Astrocyte (in vitro differentiated cells and primary cell): ENCODE results near the gene KRT72. TPM values are rescaled to one million over a fixed set of nuclear protein-coding genes. Genes with fewer than 3 reads are reported as not detected.

ENCODE experiments used
- DNase-seq: peaks from one replicate; pipeline ENCODE4 v3.0.0-alpha.2; 2010; ENCODE audit warnings: low read depth
- FAIRE-seq: peaks from 2 replicates; lab custom pipeline; 2011; peaks lifted over from hg19 to GRCh38; lab: Jason Lieb, UNC
- H2AFZ ChIP-seq: 2 replicates; pipeline ENCODE4 v1.6.0; 2012; ENCODE audit warnings: low read depth, low read length, inconsistent platforms
- H3K27ac ChIP-seq: 2 replicates; pipeline ENCODE4 v1.5.1; 2011; ENCODE audit warnings: low read depth, low read length, inconsistent platforms
- H3K27me3 ChIP-seq: 2 replicates; pipeline ENCODE4 v1.6.0; 2011; ENCODE audit warnings: low read length, inconsistent platforms; ENCODE audit not compliant: insufficient read depth
- H3K36me3 ChIP-seq: 2 replicates; pipeline ENCODE4 v1.5.1; 2011; ENCODE audit warnings: low read length, inconsistent platforms; ENCODE audit not compliant: insufficient read depth
- H3K4me1 ChIP-seq: 2 replicates; pipeline ENCODE4 v1.5.1; 2011; ENCODE audit warnings: low read length, inconsistent platforms; ENCODE audit not compliant: insufficient read depth
- H3K4me2 ChIP-seq: 2 replicates; pipeline ENCODE4 v1.6.0; 2012; ENCODE audit warnings: low read length, inconsistent platforms
- H3K4me3 ChIP-seq: 2 replicates; pipeline ENCODE4 v1.5.1; 2011; ENCODE audit warnings: low read depth, mild to moderate bottlenecking, low read length, inconsistent platforms; ENCODE audit not compliant: insufficient read depth
- H3K79me2 ChIP-seq: 2 replicates; pipeline ENCODE4 v1.6.0; 2012; ENCODE audit warnings: mild to moderate bottlenecking, low read length, inconsistent platforms; ENCODE audit not compliant: insufficient read depth
- H3K9ac ChIP-seq: 2 replicates; pipeline ENCODE4 v1.6.0; 2012; ENCODE audit warnings: mild to moderate bottlenecking, low read length, inconsistent platforms
- H3K9me3 ChIP-seq: 2 replicates; pipeline ENCODE4 v1.5.1; 2012; ENCODE audit warnings: low read depth, mild to moderate bottlenecking, low read length, inconsistent platforms; ENCODE audit not compliant: insufficient read depth
- H4K20me1 ChIP-seq: 2 replicates; pipeline ENCODE4 v1.6.0; 2012; ENCODE audit warnings: low read length, inconsistent platforms; ENCODE audit not compliant: insufficient read depth
- H3K27ac Mint-ChIP-seq: one replicate; pipeline ENCODE4 v1.8.0; 2021; ENCODE audit warnings: mild to moderate bottlenecking, mixed read lengths; ENCODE audit not compliant: unreplicated experiment
- H3K27me3 Mint-ChIP-seq: one replicate; pipeline ENCODE4 v1.8.0; 2021; ENCODE audit warnings: low read depth, mixed read lengths; ENCODE audit not compliant: unreplicated experiment
- H3K36me3 Mint-ChIP-seq: one replicate; pipeline ENCODE4 v1.8.0; 2021; ENCODE audit warnings: low read depth, mixed read lengths; ENCODE audit not compliant: unreplicated experiment
- H3K4me1 Mint-ChIP-seq: one replicate; pipeline ENCODE4 v1.8.0; 2021; ENCODE audit warnings: low read depth, mixed read lengths; ENCODE audit not compliant: unreplicated experiment
- H3K4me3 Mint-ChIP-seq: one replicate; pipeline ENCODE4 v1.8.0; 2021; ENCODE audit warnings: mild to moderate bottlenecking, moderate library complexity, mixed read lengths; ENCODE audit not compliant: unreplicated experiment
- H3K9me3 Mint-ChIP-seq: one replicate; pipeline ENCODE4 v1.8.0; 2021; ENCODE audit warnings: mild to moderate bottlenecking, mixed read lengths; ENCODE audit not compliant: unreplicated experiment
- CTCF ChIP-seq: IDR thresholded peaks from 2 replicates; pipeline ENCODE4 v1.5.1; 2011; ENCODE audit warnings: low read depth, mild to moderate bottlenecking, inconsistent platforms, low read length, moderate library complexity; ENCODE audit not compliant: insufficient read depth
- EZH2 ChIP-seq: IDR thresholded peaks from 2 replicates; pipeline ENCODE4 v1.6.1; 2012; ENCODE audit warnings: mild to moderate bottlenecking, low read length, inconsistent platforms; ENCODE audit not compliant: insufficient read depth
- total RNA-seq: library from RNA; stranded (reverse); gene quantifications from 2 replicates; pipeline ENCODE4 v1.2.1, GENCODE V29; 2021

The KRT72 gene
- total RNA-seq, 1 donor from 2014 or later: not detected

- no peak overlapping the region for H3K9ac ChIP-seq
- H3K36me3 ChIP-seq: no peaks in the 10 kb centered on the region
- H4K20me1 ChIP-seq: no peaks in the 10 kb centered on the region
- H3K4me3 Mint-ChIP-seq: no peak overlapping the region
- H3K4me3 ChIP-seq: no peak overlapping the region
- no peaks in the 10 kb centered on the region for H3K9me3 ChIP-seq
- peaks cover 2% of the 10 kb centered on the region for H3K36me3 Mint-ChIP-seq
- no peaks in the 10 kb centered on the region for H3K4me1 ChIP-seq
- FAIRE-seq: no peak
- H3K4me1 Mint-ChIP-seq: no peaks in the 10 kb centered on the region
- no peak overlapping the region for H2AFZ ChIP-seq
- H3K27me3 Mint-ChIP-seq: peaks cover 78% of the 10 kb centered on the region
- H3K27me3 ChIP-seq: peaks cover 25% of the 10 kb centered on the region
- DNase-seq: no peak
- no peak overlapping the region for H3K4me2 ChIP-seq
- H3K27ac ChIP-seq: no peak overlapping the region
- no peak overlapping the region for H3K27ac Mint-ChIP-seq
- peaks cover 5% of the 10 kb centered on the region for H3K9me3 Mint-ChIP-seq
- TF ChIP-seq CTCF (no peak), EZH2 (no peak)
- H3K79me2 ChIP-seq: no peaks in the 10 kb centered on the region
Measured at GRCh38 chr12:52557476-52557875, 43.8 kb downstream of the KRT72 start.

GRCh38 chr12:52555577-52555976 lies 45.7 kb downstream of the KRT72 start:
- TF ChIP-seq EZH2: no peak
- TF ChIP-seq CTCF: no peak
- FAIRE-seq (no peak), DNase-seq (no peak)
- H3K36me3 Mint-ChIP-seq: peaks cover 2% of the 10 kb centered on the region
- Histone ChIP-seq H3K27me3 (peaks cover 15% of the 10 kb centered on the region), H3K4me3 (no peak overlapping the region), H3K36me3 (no peaks in the 10 kb centered on the region), H3K4me2 (no peak overlapping the region), H3K27ac (no peak overlapping the region), H3K4me1 (no peaks in the 10 kb centered on the region), H2AFZ (no peak overlapping the region), H3K9me3 (no peaks in the 10 kb centered on the region), H4K20me1 (no peaks in the 10 kb centered on the region), H3K79me2 (no peaks in the 10 kb centered on the region), H3K9ac (no peak overlapping the region)
- H3K4me1 Mint-ChIP-seq: peaks cover 1% of the 10 kb centered on the region
- no peak overlapping the region for H3K4me3 Mint-ChIP-seq
- no peak overlapping the region for H3K27ac Mint-ChIP-seq
- H3K27me3 Mint-ChIP-seq: peaks cover 80% of the 10 kb centered on the region
- peaks cover 4% of the 10 kb centered on the region for H3K9me3 Mint-ChIP-seq

- DNase-seq (no peak), FAIRE-seq (no peak)
- Histone ChIP-seq H3K9ac (no peak within 1 kb of the TSS), H3K4me1 (no peaks in the 10 kb centered on the region), H3K27ac (no peak within 1 kb of the TSS), H4K20me1 (no peaks in the 10 kb centered on the region), H3K79me2 (no peaks in the 10 kb centered on the region), H3K9me3 (no peaks in the 10 kb centered on the region), H2AFZ (no peak within 1 kb of the TSS), H3K36me3 (no peaks in the 10 kb centered on the region), H3K27me3 (peaks cover 23% of the 10 kb centered on the region), H3K4me2 (no peak within 1 kb of the TSS), H3K4me3 (no peak within 1 kb of the TSS)
- H3K9me3 Mint-ChIP-seq: peaks cover 4% of the 10 kb centered on the region
- H3K4me3 Mint-ChIP-seq: no peak within 1 kb of the TSS
- H3K27ac Mint-ChIP-seq: no peak within 1 kb of the TSS
- H3K27me3 Mint-ChIP-seq: peaks cover 84% of the 10 kb centered on the region
- peaks cover 2% of the 10 kb centered on the region for H3K36me3 Mint-ChIP-seq
- H3K4me1 Mint-ChIP-seq: peaks cover 1% of the 10 kb centered on the region
- no peak for TF ChIP-seq CTCF
- no peak for TF ChIP-seq EZH2
Measured at GRCh38 chr12:52552681-52553195, 48.5 kb downstream of the KRT72 start, which contains the start of gene KRT71. TSS of gene KRT71 (minus strand) at chr12:52553145. CDS start at chr12:52553077, 68 bp downstream.
